GM18951 (cell line): ENCODE measurements around the gene EEF2K.
A peak's percentile ranks its signal among the peaks of the same experiment; 100 is the strongest.
"Not testable (repeated sequence)": the region's sequence is repeated elsewhere in the genome, so short reads cannot be mapped to it uniquely, and the experiment has no call there.

Source experiments
- POLR2A ChIP-seq: IDR thresholded peaks from 4 replicates; pipeline ENCODE4 v1.6.1; 2011; ENCODE audit warnings: mild to moderate bottlenecking; ENCODE audit not compliant: insufficient read length, insufficient read depth; ENCODE audit errors: extremely low read depth
- in situ Hi-C: fragments of 300-500 bp; cut with MboI; formaldehyde crosslinking; loops from one replicate; pipeline ENCODE4 v1.12.0; 2022; ENCODE audit warnings: low sequenced_read_pairs, mixed read lengths, inconsistent platforms; ENCODE audit not compliant: unreplicated experiment

The EEF2K gene

DNA sequence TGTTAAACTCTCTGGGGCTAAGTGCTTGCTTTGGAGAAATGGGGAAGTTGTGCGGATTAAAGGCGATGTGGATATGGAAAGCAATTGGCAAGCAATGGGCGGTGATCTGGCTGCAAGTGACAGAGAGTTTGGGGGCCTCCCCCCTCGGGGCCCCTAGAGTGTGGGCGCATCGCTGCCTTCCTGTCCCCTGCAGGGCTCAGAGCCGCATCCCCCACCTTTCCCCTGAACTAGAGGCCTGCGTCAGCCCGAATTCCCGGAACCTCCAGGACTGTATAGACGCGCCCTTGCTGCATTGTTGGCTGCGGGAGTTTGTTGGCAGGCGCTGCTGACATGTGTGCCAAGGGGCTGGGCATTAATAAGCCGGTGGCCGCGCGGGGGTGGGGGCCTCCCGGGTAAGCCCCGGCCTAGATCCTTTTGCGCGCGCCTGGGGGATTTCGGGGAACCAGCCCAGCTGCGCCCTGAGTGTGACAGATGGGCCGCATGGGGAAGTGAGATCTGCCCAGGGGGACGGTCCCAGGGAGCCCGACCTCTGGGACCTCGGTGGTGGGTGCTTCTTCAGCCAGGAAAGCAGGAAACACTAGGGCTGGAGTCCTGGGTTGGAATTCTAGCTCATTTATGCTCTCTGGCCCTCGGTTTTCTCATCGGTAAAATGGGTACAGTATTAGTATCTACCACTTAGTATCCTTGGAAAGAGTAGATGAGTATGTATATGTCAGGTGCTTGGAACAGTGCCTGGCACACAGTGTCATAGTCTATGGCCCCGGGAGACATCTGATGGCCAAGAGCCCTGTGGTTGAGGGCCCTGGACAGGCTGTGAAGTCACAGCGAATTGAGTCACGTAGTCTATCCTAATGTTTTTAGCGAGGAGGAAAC, 1.0 kb downstream of the EEF2K start:
- peak; percentile 44 for TF ChIP-seq POLR2A
- in situ Hi-C loops: loop anchor here (5.0 kb wide), 1 partner anchor 90 kb away; the partner anchor contains the start of gene POLR3E

DNA sequence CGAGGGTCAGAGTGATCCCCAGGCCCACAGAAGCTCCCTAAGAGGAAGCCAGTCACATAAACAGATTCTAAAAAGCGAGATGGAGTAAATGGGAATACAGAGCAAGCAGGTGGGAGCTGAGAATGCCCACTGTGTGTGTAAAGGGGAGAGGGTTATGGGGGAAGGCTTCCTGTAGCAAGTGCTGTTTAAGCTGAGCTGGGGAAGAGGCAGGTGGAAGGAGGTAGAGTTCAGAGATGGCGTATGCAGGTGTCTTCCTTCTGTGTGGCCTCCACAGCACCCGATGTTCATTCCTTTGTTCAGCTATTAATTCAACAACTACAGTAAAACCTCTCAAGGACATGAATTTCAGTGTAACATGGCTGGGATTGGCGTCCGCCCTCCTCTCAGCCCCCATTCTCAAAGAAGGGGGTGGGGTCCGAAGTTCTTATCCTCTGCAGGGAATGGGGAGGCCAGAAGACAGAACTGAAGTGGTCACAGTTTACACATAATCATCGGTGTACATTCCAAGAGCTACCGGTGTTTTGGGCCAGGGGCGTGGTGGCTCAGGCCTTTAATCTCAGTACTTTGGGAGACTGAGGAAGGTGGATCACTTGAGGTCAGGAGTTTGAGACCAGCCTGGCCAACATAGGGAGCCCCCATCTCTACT, 1.8 kb downstream of the EEF2K start:
- in situ Hi-C loops: loop anchor here (5.0 kb wide), 1 partner anchor 89 kb away; the partner anchor contains the start of gene POLR3E
- no peak for TF ChIP-seq POLR2A

DNA sequence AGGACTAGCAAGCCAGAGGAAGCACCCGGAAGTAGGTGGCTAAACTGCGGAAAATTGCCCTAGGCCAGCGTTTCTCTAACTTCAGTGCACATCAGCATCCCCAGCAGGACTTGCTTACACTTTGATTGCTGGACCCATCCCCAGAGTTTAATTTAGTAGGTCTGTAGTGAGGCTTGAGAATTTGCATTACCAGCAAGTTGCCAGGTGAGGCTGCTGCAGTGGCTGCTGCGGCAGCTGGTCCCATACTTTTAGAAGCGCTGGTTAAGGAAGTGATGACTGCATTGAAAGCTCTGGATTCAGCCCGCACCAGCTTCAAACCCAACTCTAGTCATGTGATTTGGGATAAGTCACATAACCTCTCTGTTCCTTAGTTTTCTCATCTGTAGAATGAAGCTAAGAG, 4.2 kb downstream of the EEF2K start:
- TF ChIP-seq POLR2A: no peak
- in situ Hi-C loops: no loop called here

DNA sequence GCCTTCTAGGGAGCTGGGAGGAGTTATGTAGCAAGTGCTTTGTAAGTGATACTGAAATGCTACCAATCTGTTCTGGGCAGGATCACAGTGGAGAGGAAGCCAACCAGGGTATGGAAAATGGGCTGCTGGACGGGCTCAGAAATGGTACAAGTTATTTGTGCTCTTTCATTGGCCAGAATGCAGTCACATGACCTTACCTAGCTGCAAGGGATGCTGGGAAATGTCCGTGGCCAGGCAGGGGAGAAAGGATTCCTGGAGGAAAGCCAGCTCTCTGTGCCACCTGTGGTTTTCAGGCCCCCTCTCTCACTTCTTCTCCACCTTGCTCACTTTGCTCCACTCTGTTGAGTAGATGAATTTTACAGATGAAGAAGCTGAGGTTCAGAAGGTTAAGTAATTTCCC, 4.8 kb downstream of the EEF2K start:
- TF ChIP-seq POLR2A: no peak
- in situ Hi-C loops: no loop called here

DNA sequence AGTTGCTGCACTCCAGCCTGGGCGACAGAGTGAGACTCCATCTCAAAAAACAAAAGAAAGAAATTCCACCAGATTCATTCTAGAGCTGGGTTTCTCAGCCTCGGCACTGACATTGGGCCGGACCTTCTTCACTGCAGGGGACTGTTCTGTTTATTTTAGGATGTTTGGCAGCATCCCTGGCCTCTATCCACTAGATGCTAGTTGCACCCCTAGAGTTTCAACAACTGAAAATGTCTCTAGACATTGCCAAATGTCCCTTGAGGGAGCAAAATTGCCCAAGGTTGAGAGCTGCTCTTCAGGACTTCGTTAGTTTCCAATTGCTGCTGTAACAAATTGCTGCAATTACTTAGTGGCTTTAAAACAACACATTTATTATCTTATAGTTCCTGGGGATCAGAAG, 7.2 kb downstream of the EEF2K start:
- TF ChIP-seq POLR2A: no peak
- in situ Hi-C loops: no loop called here

DNA sequence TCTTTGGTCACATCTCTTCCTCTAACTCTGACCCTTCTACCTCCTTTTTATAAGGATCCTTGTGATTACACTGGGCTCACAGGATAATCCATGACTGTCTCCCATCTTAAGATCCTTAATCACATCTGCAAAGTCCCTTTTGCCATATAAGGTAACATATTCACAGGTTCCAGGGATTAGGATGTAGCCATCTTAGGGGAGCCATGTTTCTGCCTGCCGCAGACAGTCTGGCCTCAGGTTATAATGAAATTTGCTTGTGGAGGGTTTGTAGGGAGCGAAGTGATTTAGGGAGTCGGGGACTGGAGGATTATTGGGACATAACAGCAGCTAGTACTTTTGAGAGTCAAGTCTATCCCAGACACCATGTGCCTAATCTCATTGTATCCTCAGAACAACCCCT, 7.7 kb downstream of the EEF2K start:
- in situ Hi-C loops: no loop called here
- no peak for TF ChIP-seq POLR2A

DNA sequence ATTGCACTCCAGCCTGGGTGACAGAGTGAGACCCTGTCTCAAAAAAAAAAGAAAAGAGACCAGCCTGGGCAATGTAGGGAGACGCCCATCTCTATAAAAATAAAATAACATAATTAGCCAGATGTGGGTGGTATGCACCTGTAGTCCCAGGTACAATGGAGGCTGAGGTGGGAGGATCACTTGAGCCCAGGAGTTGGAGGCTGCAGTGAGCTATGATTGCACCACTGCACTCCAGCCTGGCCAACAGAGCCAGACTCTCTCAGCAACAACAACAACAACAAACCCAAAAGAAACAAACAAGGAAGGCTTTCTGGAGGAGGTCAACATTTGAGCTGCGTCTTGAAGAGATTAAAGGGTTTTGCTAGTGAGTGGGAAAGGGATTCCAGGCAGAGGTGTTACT, 8.3 kb downstream of the EEF2K start:
- TF ChIP-seq POLR2A: no peak
- in situ Hi-C loops: no loop called here

DNA sequence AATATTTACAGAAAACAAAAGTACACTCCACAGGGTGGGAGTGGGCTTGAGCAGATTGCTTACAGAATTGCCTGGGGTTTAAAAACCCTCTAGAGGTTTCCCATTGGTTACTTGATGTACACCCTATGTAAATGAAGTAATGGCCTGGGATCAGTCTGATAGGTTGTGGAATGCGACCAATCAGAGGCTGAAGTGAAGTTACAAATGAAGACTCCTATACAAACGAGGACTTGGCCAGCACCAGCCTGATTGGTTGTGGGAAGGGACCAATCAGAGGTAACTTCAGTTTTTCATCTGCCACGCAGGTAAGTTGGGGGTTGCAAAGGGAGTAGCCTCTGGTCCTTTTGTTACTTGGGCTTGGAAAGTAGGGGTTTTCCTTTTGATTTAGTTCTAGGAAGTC, 8.8 kb downstream of the EEF2K start:
- in situ Hi-C loops: no loop called here
- no peak for TF ChIP-seq POLR2A

DNA sequence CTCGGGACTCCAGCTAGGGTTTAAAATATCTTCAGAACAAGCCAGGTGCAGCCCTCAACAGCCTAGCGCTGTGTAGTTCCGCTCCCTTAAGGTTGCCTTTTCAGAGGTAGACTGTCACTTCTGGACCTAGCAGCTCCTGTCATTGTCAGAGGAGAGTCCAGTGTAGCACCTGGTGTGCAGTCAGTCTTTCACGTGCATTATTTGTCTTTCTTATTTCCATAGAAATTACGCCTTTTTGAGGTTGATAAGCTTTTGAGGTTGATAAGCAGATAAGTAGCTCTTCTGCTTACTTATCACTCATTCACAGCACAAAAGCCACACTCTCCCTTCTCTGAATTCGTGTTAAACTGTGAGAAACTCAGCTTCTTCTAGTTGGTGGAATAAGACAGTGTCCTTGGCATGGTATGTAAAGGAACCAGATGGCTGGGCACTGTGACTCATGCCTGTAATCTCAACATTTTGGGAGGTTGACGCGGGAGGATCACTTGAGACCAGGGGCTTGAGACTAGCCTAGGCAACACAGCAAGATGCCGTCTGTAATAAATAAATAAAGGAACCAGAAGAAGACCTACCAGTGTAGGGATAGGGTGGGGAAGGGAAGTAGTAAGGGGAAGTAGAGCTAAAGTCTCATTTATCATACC, 10.2 kb downstream of the EEF2K start:
- no peak for TF ChIP-seq POLR2A
- in situ Hi-C loops: no loop called here

DNA sequence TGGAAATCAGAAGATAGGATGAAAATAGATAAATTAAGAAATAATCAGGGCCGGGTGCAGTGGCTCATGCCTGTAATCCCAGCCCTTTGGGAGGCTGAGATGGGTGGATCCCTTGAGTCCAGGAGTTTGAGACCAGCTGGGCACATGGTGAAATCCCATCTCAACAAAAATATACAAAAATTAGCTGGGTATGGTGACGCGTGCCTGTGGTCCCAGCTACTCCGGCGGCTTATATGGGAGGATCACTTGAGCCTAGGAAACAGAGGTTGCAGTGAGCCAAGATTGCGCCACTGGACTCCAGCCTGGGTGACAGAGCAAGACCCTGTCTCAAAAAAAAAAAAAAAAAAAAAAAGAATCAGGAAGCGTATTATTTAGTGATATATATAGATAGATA, 10.8 kb downstream of the EEF2K start:
- in situ Hi-C loops: not testable (repeated sequence)

DNA sequence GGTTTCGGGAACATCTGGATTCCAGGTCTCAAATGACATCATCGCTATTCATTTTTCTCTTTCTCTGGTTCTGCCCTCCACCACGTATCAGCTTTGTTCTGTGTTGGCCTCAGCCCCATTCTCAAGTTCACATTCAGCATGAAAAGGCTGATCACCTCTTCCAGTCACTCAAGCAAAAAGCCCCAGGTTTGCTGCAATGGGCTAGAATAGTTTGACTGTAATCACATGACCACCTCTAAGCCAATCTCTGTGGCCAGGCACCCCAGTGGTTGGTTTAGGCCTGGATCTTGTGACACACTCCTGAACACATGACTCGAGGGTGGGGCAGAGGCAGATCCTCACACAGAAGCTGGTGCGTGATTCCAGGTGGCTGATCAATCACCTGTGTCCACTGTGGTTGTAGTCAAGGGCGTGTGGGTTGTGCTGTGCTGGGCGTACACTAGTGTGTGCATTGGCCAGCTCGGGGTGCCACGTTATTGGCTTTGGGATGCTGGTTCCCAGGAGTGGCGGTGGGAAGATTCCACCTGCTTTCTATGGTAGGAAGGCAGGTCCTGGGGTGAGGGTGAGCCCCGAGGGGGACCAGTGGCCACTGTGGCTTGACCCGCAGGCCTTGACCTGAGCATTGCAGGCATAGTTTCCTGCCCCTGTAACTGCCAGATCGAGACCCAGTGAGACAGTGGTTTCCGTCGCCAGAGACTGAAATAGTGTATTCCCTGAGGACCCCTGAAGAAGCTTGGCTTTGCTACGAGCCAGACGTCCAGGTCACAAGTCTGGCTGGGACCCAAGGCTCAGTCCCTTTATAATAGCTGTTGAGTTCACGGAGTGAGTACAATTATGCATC, 12.0 kb downstream of the EEF2K start:
- peak; percentile 34 for TF ChIP-seq POLR2A
- in situ Hi-C loops: no loop called here

DNA sequence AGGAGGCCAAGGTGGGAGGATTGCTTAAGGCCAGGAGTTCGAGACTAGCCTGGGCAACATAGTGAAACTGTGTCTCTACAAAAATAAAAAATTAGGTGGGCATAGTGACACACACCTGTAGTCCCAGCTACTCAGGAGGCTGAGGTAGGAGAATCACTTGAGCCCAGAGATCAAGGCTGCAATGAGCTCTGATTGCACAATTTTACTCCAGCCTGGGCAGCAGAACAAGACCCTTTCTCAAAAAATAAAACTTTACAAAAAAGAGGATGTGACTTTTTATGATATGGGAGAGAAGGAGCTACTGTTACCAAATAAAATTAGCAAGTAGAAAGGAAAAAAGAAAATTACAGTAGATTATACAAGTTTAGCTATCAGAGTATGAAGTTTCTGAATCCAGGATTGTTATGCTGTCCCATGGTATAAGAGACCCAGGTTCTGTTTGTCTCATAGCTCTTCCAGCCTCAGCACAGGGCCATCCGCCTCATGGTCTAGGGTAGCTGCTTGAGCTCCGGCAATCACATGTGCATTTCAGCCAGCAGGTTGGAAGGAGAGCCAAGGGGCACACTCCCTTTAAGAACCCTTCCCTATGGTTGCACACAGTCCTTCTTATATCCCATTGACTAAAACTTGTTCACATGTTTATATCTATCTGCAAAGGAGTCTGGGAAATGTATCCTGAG, 13.5 kb downstream of the EEF2K start:
- in situ Hi-C loops: no loop called here
- TF ChIP-seq POLR2A: no peak
